HS-27A (cell line): ENCODE results near the gene USF1.

ENCODE experiments used
- DNase-seq: peaks from one replicate; pipeline ENCODE4 v3.0.0-alpha.2; 2012; ENCODE audit warnings: low read depth, missing footprints

The USF1 gene, protein sequence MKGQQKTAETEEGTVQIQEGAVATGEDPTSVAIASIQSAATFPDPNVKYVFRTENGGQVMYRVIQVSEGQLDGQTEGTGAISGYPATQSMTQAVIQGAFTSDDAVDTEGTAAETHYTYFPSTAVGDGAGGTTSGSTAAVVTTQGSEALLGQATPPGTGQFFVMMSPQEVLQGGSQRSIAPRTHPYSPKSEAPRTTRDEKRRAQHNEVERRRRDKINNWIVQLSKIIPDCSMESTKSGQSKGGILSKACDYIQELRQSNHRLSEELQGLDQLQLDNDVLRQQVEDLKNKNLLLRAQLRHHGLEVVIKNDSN

DNA sequence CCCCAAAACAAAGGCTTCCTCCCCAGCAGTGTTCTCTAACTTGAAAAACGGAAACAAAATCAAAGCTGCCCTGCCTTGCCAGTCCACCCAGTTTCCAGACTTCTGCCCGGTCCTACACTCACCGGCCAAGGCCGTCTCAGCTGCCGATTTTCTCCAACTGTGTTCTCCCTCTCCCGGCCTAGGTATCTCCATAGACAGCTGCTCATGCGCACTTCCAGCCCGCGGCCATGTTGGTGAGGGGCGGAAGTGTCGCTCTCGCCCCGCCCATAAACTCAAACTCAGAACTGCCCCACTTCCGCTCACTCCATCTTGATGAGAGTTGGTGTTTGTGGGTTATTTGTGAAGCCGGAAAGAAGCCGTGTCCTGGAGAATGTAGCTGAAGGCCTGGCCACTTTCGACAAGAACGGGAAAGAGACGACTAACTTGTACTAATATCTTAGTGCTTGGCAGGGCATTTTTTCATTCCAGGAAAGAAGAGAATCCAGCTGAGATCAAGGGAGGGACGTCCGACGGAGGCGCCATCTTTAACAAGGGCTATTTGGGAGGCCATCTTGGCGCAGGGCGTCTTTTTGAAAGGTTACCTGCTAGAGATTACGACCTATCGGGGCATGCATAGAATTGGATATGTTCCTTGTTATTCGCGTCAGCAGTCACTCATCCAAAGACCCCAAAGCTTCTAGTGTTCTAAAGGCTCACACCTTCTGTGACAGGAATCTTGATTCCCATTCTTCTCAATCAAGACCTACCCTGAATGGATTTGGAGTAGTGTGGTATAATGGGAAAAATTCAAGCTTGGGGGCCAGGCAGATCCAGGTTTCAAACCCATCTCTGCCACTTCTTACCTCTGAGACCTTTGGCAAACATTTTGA is at the start of gene USF1:
Gene USF1, minus strand, starts transcription at position 242 of the 869 bp plus-strand sequence. CDS start 2,702 bp downstream, outside the sequence.
- peak; percentile 85 for DNase-seq

DNA sequence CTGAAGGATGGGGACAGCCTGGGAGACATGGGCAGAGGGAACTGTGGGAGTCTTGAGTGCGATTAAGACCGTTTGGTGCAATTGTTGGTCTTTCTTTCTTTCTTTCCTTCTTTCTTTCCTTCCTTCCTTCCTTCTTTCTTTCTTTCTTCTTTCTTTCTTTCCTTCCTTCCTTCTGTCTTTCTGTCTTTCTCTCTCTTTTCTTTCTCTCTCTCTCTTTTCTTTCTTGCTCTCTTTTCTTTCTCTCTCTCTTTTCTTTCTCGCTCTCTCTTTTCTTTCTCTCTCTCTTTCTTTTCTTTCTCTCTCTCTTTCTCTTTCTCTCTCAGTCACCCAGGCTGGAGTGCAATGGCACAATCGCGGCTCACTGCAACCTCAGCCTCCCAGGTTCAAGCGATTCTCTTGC is 49.5 kb upstream of the USF1 start:
- no peak for DNase-seq

DNA sequence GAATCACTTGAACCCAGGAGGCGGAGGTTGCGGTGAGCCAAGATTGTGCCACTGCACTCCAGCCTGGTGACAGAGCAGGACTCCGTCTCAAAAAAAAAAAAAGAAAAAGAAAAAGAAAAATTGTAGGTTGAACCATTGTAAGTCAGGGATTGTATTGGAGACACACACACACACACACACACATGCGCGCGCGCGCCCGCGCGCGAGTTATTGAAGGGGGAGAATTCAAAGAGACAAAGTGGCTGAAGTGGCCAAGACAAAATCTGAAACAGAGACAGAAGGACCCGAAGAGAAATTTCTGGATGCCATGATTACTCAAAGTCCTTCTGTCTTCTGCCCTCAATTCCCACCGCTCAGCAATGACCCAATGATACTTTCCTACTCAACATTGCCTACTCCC is 48.7 kb upstream of the USF1 start:
- DNase-seq = no peak

DNA sequence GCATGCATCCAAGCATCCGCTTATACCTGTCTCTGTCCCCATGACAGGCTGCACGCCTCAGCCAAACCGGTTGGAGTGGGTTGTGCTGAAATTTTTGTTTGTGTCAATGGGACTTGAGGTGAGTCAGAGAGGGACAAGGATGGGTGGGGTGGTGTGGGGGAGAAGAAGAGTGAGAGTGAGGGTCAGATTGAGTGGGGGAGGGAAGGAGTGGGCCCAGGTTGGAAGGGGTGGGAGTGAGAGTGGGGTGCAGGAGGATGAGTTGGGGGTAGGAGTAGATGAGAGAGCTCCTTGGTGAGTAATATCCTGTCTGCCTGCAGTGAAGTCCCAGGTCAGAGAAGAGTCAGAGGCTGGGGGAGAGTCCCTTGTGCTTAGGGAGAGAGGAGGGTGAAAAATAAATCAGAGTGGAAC is 46.8 kb upstream of the USF1 start:
- no peak for DNase-seq

DNA sequence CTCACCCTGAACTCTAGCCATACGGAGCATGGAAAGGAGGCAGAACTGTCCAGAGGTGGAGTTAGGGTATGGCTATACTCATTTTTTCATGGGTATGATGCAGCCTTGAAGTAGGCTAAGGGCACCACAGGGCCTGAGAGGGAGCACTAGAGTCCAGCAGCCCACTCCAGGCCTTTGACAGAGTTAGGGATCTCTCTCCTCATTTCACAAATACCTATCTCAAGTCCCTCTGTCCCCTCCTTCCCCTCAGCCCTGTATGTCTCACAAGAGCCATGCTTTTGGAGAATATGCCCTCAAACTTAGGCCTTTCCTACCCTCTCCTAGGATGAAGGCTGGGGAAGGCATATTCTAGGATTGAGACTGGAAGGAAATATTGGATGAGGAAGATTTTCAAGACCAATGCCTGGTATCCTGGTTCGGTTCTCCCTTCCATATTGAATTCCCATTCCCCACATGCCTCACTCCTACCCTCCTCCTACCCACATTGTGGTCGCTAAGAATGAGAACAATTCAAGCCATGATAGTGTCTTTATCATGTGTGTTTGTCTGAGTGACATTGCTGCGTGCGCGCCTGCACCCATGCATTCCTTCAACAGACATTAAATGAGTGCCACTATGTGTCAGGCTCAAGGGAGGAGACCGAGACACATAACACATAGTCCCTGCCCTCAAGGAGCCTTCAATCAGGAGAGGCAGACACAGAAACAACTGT is 46.2 kb upstream of the USF1 start:
- DNase-seq = no peak

DNA sequence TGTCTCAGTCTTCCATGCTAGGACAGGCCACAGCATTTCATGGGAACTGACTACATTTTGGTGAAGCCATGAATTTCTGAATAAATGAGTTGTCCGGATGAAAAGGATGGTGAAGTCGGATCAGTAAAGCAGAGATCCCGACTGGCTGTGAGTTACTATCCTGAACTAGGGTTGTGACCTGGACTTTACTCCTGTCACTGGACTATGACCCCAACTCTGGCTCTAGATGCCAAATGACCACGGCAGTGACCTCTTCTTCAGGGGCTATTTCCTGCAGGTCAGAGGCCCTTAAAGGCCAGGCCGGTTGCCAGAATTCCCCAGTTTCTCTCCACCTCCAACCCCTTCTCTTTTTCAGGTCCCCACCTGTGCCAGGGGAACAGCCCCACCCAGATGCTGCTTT is 45.3 kb upstream of the USF1 start:
- DNase-seq = no peak

DNA sequence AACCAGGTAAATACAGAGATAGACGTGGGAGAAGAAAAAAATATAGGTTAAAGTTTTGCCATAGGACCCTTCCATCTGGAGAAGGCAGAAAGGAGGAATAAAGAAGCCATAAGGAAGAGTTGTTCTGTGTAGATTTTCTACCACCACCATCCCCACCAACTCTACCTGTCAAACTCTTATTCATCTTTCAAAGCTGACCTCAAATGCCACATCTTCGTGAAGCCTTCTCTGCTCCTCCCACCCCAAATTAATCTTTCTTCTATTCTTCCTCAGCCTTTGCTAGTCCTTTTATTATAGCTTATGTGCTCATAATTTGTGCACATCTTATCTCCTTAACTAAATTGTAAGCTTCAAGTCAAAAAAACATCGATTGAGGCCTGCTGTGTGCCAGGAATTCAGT is 44.8 kb upstream of the USF1 start:
- no peak for DNase-seq

DNA sequence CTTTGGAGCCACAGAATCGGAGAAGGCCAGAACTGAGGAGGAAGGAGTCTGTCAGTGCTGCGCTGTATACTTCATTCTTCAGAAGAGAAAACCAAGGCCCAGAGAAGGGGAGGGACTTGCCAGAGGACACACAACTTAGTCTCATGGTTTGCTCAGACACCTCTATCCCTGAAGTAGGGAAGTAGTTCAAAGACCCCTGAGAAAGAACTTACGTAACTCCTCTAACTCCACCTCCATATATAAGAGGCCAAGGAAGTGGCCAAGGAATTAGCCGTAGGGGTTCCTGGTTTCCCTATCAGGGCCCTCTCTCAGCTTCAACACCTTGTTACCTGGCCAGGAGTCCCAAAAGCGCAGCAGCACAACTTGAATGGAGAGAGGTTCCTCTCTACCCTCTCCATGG is 44.2 kb upstream of the USF1 start:
- DNase-seq = no peak

DNA sequence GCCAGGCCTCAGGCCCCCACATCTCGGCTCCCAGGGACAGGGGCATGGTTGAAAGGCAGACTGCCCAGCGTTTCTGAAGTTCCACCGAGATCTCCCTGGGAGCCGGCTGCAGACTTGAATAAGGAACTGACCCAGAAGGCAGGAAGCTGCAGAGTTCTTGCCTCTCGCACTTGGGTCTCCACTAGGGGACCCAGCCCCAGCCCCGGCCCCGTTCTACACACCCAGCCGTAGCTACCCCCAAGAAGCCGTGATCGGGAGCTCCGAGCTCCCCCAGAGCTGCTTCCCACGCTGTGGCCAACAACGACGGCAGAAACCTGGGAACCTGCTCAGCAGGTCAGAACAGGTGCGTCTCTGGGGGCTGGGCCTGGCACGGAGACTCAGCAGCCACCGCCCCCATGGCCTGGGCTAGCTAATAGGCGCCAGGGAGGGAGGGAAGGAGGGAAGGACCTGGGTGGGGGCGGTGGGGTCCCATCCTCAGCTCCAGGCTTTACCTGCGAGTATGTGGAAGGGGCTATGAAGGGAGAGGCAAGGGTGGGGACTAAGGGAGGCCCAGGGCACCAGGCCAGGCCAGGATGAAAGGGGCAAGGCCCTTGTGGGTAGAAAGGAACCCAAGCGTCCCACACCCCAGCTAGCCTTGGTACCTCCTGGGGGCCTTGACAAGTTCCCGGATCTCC is 43.6 kb upstream of the USF1 start, which contains the start of gene NECTIN4:
Gene NECTIN4, minus strand, starts transcription at position 308 of the 674 bp plus-strand sequence. Its CDS starts 262 bp downstream, at position 46.
- DNase-seq = no peak

DNA sequence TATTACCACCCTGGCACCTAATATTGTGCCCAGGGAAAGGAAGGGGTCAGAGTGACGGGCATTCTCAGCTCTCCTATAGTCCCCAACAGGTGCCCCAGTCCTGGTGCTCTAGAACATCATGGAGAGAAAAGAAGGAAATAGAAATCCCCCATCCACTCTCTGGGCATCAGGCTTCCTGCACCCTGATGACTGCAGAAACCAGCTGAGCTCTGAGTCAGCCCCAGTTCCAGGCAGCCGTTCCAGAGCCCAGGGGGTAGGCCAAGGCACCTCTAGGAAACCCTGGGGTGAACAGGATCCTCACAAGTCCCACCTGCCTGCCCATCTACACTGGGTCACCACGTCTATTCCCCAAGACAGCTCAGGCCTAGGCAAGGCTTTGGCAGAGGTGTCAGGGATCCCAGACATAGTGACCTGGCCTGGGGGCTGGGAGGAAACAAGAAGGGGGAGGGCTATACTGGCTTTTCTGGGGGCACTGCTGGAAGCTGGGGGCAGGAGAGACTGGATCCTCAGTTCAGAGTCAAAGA is 42.9 kb upstream of the USF1 start:
- no peak for DNase-seq

DNA sequence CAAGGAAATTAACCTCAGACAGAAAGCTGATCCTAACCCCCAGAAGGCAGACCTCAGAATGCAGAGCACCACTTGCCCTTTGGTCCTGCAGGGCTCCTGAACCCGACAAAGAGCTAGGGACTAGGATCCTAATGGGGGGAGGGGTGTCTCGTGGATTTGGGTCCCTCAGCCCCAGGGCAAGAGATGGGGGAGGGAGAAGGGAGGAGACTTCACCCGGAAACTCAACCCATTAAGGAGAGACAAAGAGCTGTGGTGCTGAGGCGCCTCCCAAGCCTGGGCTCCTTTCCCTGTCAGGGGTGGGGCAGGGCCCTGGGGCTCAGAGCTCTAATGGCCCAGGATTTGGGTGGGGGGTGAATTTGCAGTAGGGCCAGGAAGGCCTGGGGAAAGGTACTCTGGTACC is 40.7 kb upstream of the USF1 start:
- no peak for DNase-seq

DNA sequence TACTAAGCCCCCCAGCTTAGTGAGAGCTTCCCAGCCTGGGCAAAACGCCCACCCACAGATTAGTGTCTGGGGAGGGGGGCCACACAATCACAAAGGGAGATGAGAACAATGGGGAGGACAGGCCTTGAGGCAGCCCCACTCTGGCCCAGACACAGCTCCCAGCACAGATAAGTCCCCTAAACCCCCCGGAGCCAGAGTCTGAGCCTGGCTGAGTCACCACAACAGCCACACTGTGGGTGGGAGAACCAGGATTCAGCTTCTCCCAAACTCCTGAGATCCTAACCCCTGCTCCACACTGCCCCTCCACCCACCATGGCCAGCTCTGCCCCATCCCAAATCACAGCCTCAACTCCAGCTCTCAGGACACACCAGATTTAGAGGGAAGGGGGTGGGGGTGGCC is 39.4 kb upstream of the USF1 start:
- DNase-seq = no peak

DNA sequence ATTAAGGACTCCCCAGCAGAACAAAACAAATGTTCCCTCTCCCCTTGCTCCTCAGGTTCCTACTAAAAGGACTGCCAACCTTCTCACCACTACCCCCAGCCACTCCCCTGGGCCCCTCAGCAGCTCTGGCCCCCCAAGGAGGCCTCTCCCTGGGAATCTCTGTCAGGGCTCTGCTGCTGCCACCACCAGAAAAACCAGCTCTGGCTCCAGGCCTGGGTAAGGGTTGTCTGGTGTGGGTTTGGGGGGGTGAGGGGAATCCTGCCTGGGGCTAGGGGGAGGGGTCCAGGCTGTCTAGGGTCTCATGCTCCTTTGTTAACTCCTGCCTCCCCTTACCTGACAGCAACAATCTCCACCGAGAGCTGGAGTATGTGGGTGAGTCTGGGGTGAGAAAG is 38.8 kb upstream of the USF1 start:
- DNase-seq = no peak

DNA sequence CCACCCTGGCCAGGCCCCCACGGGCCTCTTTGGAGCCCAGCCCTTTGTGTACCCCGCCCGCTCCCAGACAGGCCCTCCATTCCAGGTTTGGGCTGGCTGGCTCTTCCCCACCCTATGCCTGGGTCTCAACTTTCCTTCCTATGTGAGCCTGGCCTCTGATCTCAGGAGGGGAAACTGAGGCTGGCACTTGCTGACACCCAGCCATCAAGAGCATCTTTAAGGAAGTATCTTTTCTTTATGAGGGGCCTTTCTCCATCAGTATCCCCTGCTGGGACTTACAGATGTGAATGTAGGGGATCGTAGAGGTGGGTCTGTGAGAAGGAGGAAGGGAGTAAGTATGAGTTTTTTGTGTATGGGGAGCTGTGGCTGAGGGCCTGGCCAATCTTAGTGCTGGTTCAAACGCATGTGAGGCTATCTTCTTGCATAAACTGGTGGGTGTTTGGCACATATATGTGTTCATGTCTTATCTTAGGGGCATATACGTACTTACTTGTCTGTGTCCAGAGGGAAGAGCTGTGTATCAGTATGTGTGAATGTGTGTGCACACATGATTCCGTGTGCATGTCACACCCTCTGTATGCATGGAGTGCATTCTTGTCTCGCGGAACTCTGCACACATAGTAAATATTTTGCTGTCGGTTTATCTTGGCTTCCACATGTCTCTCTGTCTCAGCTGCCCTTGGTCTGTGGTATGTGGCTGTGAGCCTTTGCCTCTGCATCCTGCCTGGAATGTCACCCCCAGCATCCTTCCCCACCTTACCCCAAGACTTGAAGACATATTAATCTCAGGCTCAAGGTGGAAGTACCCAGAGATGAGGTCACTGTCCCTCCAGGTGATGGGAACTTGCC is 38.2 kb upstream of the USF1 start:
- no peak for DNase-seq

DNA sequence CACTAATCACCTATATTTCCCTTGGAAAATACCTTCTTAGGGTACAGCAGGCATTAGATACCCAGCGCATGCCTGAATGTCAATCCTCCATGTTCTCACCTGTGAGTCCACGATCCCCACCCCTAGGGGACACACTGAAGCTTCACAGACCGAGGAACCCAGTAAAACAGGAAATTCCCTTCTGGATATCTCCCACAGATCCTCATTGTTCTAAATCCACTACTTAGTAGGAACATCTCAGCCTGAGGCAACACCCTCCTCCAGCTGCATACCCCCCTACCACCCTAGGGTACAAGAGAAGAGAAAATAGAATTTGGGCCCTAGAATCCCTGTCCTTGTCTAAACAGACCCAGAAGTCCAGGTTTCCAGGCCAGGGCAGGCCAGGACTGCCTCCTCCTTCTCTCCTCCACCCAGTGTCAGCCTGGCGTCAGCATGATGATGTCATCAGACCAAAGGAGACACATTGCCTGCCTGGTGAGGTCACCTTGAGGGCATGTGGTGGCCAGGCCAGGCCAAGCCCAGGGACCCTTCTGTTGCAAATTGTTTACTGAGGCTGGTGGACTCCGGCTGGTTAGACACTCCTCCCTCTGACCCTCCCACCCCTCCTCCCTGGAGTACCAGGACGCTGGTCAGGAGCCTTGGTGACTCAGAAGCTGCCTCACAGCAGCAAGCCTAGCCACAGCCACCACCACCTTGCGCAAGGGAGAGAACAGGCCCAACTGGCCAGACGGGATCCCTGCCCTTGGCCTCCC is 37.4 kb upstream of the USF1 start:
- peak; percentile 61 for DNase-seq

DNA sequence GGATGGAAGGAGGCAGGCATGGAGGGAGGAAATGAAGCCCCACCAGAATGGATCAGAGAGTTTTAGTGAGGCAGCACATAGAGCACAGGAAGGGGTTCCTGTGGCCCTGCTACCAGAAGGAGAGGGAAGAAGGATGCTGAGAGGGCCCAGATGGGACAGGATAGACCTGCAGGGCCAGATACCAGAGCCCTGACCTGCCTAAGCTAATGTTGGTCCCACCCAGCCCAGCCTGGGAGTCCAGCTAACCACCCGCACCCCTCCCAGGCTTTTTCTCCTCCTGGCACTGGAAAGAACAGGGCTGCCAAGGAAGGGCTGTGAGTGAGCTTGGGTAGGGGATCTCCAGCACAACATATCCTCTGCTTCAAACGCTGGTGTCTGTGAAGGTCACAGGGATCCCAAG is 36.7 kb upstream of the USF1 start:
- no peak for DNase-seq

DNA sequence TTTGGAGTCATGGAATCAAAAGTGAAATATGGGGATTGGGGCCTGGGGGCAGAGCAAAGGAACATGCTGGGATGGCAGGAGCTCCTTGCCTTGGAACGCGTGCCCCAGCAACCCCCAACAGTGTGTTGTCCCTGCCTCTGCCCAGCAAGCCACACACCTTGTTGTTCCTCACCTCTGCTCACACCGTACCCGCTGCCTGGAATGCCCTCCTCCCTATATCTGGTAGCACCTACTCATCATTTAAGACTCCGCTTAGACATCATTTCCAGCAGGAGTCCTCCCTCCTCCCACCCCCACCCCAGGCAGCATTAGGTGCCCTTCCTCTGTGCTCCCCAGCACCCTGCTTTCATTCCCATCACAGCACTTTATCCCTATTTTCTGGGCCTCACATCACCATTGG is 35.7 kb upstream of the USF1 start:
- no peak for DNase-seq

DNA sequence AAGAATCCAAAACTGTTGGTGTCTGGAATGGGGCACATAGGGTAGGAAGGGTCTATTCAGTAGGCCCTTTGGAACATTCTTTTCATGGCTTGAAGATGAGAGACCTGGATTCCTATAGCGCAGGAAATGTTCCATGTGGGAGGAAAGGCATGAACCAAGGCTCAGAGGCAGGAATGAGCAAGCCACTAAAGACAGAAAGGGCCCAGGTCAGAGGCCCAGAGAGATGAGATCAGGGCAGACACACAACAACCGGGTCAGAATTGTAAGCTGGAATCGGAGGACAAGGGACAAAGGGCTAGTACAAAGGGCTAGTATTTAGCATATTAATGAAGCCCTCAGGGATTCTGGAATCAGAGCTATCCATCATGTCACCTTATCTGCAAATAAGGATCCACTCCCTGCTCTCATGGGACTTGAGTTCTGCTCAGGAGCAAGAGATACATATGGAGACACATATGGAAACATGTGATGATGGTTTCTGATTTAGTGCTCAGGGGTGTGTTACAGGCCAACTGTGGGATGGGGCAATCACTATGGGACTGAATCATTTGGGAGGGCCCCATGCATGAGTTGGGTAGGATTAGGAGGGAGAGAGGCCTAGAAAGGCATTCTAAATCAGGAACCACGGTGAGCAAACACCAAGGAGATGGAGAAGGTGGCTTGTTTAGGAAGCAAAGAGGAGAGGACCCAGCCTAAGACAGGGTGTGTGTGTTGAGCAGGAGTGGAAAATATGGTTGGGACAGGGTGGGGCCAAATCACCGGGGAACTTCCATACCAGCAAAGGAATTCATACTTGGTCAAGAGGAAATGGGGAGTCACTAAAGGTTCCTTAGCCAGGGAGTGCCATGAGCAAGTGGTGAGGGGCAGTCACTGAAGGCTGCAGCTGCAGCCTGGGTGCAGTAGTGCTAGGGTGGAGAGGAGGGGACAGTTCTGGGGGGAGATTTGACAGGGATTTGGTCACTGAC is 34.9 kb upstream of the USF1 start:
- no peak for DNase-seq
